ENCODE results near the gene TRUB2.

GRCh38 chr9:128361986-128362646 lies 39.9 kb upstream of the TRUB2 start:
- TF ChIP-seq ZNF317 (CRISPR knock-in tag; IDR thresholded peaks at IDR 0.05; ENCODE audit: borderline replicate concordance, low read depth) (no peak), ZNF232 (CRISPR knock-in tag; IDR thresholded peaks at IDR 0.05) (peak; percentile 79; the same call in 1 of the 2 replicates), E2F4 (CRISPR knock-in tag; IDR thresholded peaks at IDR 0.05; ENCODE audit: borderline replicate concordance, low read depth) (no peak), PREB (CRISPR knock-in tag; IDR thresholded peaks at IDR 0.05; ENCODE audit: borderline replicate concordance) (no peak), ATF1 (CRISPR knock-in tag; IDR thresholded peaks at IDR 0.05) (no peak), ZNF138 (CRISPR knock-in tag; conservative IDR thresholded peaks at IDR 0.05) (0 out of 2 replicates have a peak, but pooled peaks have one; percentile 51), NR2C2 (CRISPR knock-in tag; IDR thresholded peaks at IDR 0.05) (no peak), ZNF121 (CRISPR knock-in tag; IDR thresholded peaks at IDR 0.05) (no peak), JUN (CRISPR knock-in tag; IDR thresholded peaks at IDR 0.05) (no peak), CREB1 (CRISPR knock-in tag; IDR thresholded peaks at IDR 0.05) (no peak), CBFB (CRISPR knock-in tag; IDR thresholded peaks at IDR 0.05; ENCODE audit: low read depth) (no peak)
- TF ChIP-seq, protein P1, sequence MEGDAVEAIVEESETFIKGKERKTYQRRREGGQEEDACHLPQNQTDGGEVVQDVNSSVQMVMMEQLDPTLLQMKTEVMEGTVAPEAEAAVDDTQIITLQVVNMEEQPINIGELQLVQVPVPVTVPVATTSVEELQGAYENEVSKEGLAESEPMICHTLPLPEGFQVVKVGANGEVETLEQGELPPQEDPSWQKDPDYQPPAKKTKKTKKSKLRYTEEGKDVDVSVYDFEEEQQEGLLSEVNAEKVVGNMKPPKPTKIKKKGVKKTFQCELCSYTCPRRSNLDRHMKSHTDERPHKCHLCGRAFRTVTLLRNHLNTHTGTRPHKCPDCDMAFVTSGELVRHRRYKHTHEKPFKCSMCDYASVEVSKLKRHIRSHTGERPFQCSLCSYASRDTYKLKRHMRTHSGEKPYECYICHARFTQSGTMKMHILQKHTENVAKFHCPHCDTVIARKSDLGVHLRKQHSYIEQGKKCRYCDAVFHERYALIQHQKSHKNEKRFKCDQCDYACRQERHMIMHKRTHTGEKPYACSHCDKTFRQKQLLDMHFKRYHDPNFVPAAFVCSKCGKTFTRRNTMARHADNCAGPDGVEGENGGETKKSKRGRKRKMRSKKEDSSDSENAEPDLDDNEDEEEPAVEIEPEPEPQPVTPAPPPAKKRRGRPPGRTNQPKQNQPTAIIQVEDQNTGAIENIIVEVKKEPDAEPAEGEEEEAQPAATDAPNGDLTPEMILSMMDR (IDR thresholded peaks at IDR 0.05): peak; percentile 85
- TF ChIP-seq, protein P2, sequence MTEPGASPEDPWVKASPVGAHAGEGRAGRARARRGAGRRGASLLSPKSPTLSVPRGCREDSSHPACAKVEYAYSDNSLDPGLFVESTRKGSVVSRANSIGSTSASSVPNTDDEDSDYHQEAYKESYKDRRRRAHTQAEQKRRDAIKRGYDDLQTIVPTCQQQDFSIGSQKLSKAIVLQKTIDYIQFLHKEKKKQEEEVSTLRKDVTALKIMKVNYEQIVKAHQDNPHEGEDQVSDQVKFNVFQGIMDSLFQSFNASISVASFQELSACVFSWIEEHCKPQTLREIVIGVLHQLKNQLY (CRISPR knock-in tag; IDR thresholded peaks at IDR 0.05): no peak
